Activated gamma-delta T cell treated with Interleukin-2 at 50 U/mL for 16 hours (primary cell): ENCODE data around the gene ANGEL2.
"Not testable (repeated sequence)": the region's sequence is repeated elsewhere in the genome, so short reads cannot be mapped to it uniquely, and the experiment has no call there.

Experiments used
- DNase-seq: peaks from one replicate; pipeline ENCODE4 v3.0.0-alpha.2; 2020

ANGEL2 gene

GRCh38 chr1:213017447-213018273, 2.0 kb upstream of the ANGEL2 start:
- DNase-seq = no peak

GRCh38 chr1:213014642-213015041, 1.0 kb downstream of the ANGEL2 start:
- DNase-seq = no peak

- DNase-seq = no peak
Observed at GRCh38 chr1:213008564-213008963, 7.1 kb downstream of the ANGEL2 start.

- DNase-seq = no peak
Observed at GRCh38 chr1:213003256-213003655, 12.4 kb downstream of the ANGEL2 start.

GRCh38 chr1:212994926-212995325, 20.7 kb downstream of the ANGEL2 start:
- no peak for DNase-seq

- DNase-seq = not testable (repeated sequence)
Observed at GRCh38 chr1:212993960-212994359, 21.7 kb downstream of the ANGEL2 start.

- DNase-seq = no peak
Observed at GRCh38 chr1:212990276-212990675, 25.4 kb downstream of the ANGEL2 start.

GRCh38 chr1:212987702-212988322, 27.9 kb downstream of the ANGEL2 start:
- no peak for DNase-seq

- no peak for DNase-seq
Observed at GRCh38 chr1:212986551-212986950, 29.1 kb downstream of the ANGEL2 start.

GRCh38 chr1:212984522-212985291, 31.0 kb downstream of the ANGEL2 start:
- DNase-seq = no peak

- no peak for DNase-seq
Observed at GRCh38 chr1:212983482-212983881, 32.2 kb downstream of the ANGEL2 start.

GRCh38 chr1:212982430-212983152, 33.1 kb downstream of the ANGEL2 start:
- DNase-seq = no peak

GRCh38 chr1:212981571-212982328, 33.9 kb downstream of the ANGEL2 start:
- no peak for DNase-seq

- no peak for DNase-seq
Observed at GRCh38 chr1:212981025-212981495, 34.6 kb downstream of the ANGEL2 start.

GRCh38 chr1:212980123-212980785, 35.4 kb downstream of the ANGEL2 start:
- no peak for DNase-seq

- no peak for DNase-seq
Observed at GRCh38 chr1:212979340-212980122, 36.1 kb downstream of the ANGEL2 start.

GRCh38 chr1:212977781-212978645, 37.7 kb downstream of the ANGEL2 start:
- no peak for DNase-seq

GRCh38 chr1:212976586-212976985, 39.1 kb downstream of the ANGEL2 start:
- no peak for DNase-seq

GRCh38 chr1:212975111-212975918, 40.4 kb downstream of the ANGEL2 start:
- DNase-seq = no peak
